A549 (cell line): Measurements from ENCODE around the gene RNASEH2C.

Experiments
- HOXA7 ChIP-seq: fragments of 250-450 bp; sonication (Bioruptor Pico); IDR thresholded peaks from 2 replicates; pipeline ENCODE4 v1.5.0; 2020; ENCODE audit warnings: mild to moderate bottlenecking, moderate library complexity
- KDM1A ChIP-seq: fragments of 200-600 bp; sonication (generic); IDR thresholded peaks from 2 replicates; pipeline ENCODE4 v1.6.1; 2016; ENCODE audit warnings: low read depth, mild to moderate bottlenecking
- MAX ChIP-seq: IDR thresholded peaks from 2 replicates; pipeline ENCODE4 v1.6.1; 2012
- POLR2A ChIP-seq: IDR thresholded peaks from 2 replicates; pipeline ENCODE4 v1.6.1; 2012; ENCODE audit warnings: mild to moderate bottlenecking, low read length
- RCOR1 ChIP-seq: fragments of 150-350 bp; IDR thresholded peaks from 2 replicates; pipeline ENCODE4 v1.6.1; 2014; ENCODE audit warnings: antibody characterized with exemption, low read length, low read depth
- REST ChIP-seq: fragments of 200-600 bp; sonication (generic); IDR thresholded peaks from 2 replicates; pipeline ENCODE4 v1.6.1; 2016; ENCODE audit warnings: antibody characterized with exemption, mild to moderate bottlenecking, moderate library complexity
- TF ChIP-seq, protein P1 (sequence below): fragments of >200 bp; sonication (Bioruptor Twin); formaldehyde crosslinking; IDR thresholded peaks from 3 replicates; pipeline ENCODE4 v1.5.1; 2016

DNA sequence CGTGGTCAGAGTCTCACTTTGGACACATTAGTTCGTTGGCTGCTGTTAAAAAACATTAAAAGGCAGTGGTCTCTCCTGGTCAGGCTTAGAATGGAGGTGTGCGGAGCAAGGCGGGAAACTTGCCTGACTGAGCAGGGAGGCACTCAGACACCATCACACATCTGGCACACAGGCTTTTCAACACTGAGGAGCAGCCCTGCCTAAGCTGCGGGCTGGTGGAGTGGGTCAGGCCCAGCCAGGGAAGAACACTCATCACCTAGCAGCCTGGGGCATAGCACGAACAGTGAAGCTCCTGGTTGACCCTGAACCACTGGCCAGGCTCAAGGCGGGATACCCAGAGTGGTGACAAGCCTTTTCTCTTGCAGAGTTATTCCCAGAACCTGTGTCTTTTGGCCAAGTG is 4.3 kb downstream of the RNASEH2C start:
- TF ChIP-seq, protein P1, sequence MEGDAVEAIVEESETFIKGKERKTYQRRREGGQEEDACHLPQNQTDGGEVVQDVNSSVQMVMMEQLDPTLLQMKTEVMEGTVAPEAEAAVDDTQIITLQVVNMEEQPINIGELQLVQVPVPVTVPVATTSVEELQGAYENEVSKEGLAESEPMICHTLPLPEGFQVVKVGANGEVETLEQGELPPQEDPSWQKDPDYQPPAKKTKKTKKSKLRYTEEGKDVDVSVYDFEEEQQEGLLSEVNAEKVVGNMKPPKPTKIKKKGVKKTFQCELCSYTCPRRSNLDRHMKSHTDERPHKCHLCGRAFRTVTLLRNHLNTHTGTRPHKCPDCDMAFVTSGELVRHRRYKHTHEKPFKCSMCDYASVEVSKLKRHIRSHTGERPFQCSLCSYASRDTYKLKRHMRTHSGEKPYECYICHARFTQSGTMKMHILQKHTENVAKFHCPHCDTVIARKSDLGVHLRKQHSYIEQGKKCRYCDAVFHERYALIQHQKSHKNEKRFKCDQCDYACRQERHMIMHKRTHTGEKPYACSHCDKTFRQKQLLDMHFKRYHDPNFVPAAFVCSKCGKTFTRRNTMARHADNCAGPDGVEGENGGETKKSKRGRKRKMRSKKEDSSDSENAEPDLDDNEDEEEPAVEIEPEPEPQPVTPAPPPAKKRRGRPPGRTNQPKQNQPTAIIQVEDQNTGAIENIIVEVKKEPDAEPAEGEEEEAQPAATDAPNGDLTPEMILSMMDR = no peak
- TF ChIP-seq KDM1A (no peak), REST (no peak), HOXA7 (no peak), RCOR1 (no peak), POLR2A (no peak), MAX (no peak)
